SK-N-SH treated with all-trans-retinoic acid at 6 μM for 48 hours (cell line): ENCODE results near the gene UNC80.

Source experiments
- ATAC-seq: fragments of 200-7000 bp; cut with Tn5 transposase; 3 replicates; pipeline ENCODE4 v1.9.1; 2020; ENCODE audit warnings: mild to moderate bottlenecking, moderate library complexity
- ARNTL ChIP-seq: fragments of 450-650 bp; formaldehyde crosslinking; IDR thresholded peaks from 2 replicates; pipeline ENCODE4 v1.5.0; 2020; ENCODE audit warnings: low read depth, mild to moderate bottlenecking, moderate library complexity, borderline replicate concordance
- BACH2 ChIP-seq: fragments of 250-450 bp; sonication (Bioruptor Pico); IDR thresholded peaks from 2 replicates; pipeline ENCODE4 v1.9.0; 2021; ENCODE audit warnings: mild to moderate bottlenecking, borderline replicate concordance
- CSDC2 ChIP-seq: fragments of 250-450 bp; sonication (Bioruptor Pico); IDR thresholded peaks from 2 replicates; pipeline ENCODE4 v1.5.0; 2020; ENCODE audit warnings: mild to moderate bottlenecking, moderate library complexity
- ESRRG ChIP-seq: fragments of 250-450 bp; sonication (Bioruptor Pico); IDR thresholded peaks from 2 replicates; pipeline ENCODE4 v1.6.1; 2021; ENCODE audit warnings: mild to moderate bottlenecking
- ISL1 ChIP-seq: fragments of 250-450 bp; sonication (Bioruptor Pico); IDR thresholded peaks from 2 replicates; pipeline ENCODE4 v2.1.2; 2022; ENCODE audit warnings: mild to moderate bottlenecking, moderate library complexity
- OSR1 ChIP-seq: fragments of 250-450 bp; sonication (Bioruptor Pico); IDR thresholded peaks from 2 replicates; pipeline ENCODE4 v1.8.0; 2022; ENCODE audit warnings: moderate library complexity, mild to moderate bottlenecking, inconsistent platforms
- PPARA ChIP-seq: fragments of 250-450 bp; sonication (Bioruptor Pico); IDR thresholded peaks from 2 replicates; pipeline ENCODE4 v1.5.0; 2020; ENCODE audit warnings: mild to moderate bottlenecking, borderline replicate concordance
- RARB ChIP-seq: fragments of 250-450 bp; sonication (Bioruptor Pico); IDR thresholded peaks from 2 replicates; pipeline ENCODE4 v1.8.0; 2021; ENCODE audit warnings: mild to moderate bottlenecking, moderate library complexity
- SNAI2 ChIP-seq: fragments of 250-450 bp; sonication (Bioruptor Pico); IDR thresholded peaks from 2 replicates; pipeline ENCODE4 v1.5.0; 2020; ENCODE audit warnings: mild to moderate bottlenecking, moderate library complexity
- TCF4 ChIP-seq: fragments of 250-450 bp; sonication (Bioruptor Pico); IDR thresholded peaks from 2 replicates; pipeline ENCODE4 v1.8.0; 2021; ENCODE audit warnings: mild to moderate bottlenecking, moderate library complexity, borderline replicate concordance
- TOX ChIP-seq: fragments of 250-450 bp; sonication (Bioruptor Pico); IDR thresholded peaks from 2 replicates; pipeline ENCODE4 v1.8.0; 2021; ENCODE audit warnings: mild to moderate bottlenecking, moderate library complexity, borderline replicate concordance
- ZC3H10 ChIP-seq: fragments of 250-450 bp; sonication (Bioruptor Pico); IDR thresholded peaks from 2 replicates; pipeline ENCODE4 v1.5.1; 2021; ENCODE audit warnings: mild to moderate bottlenecking, moderate library complexity
- ZFP3 ChIP-seq: fragments of 250-450 bp; sonication (Bioruptor Pico); IDR thresholded peaks from 2 replicates; pipeline ENCODE4 v1.5.0; 2020; ENCODE audit warnings: mild to moderate bottlenecking, moderate library complexity
- ZFP30 ChIP-seq: fragments of 450-650 bp; formaldehyde crosslinking; IDR thresholded peaks from 2 replicates; pipeline ENCODE4 v1.5.0; 2022; ENCODE audit warnings: mild to moderate bottlenecking, moderate library complexity
- ZNF565 ChIP-seq: fragments of 450-650 bp; formaldehyde crosslinking; conservative IDR thresholded peaks from 2 replicates; pipeline ENCODE4 v1.5.0; 2020; ENCODE audit warnings: low read depth, mild to moderate bottlenecking, moderate library complexity
- ZNF70 ChIP-seq: fragments of 450-650 bp; formaldehyde crosslinking; IDR thresholded peaks from 2 replicates; pipeline ENCODE4 v1.5.0; 2020; ENCODE audit warnings: mild to moderate bottlenecking, moderate library complexity
- ZNF8 ChIP-seq: fragments of 450-650 bp; formaldehyde crosslinking; IDR thresholded peaks from 2 replicates; pipeline ENCODE4 v1.5.0; 2020; ENCODE audit warnings: mild to moderate bottlenecking, moderate library complexity
- TF ChIP-seq, protein P1 (sequence below): fragments of 250-450 bp; sonication (Bioruptor Pico); IDR thresholded peaks from 2 replicates; pipeline ENCODE4 v1.5.1; 2021; ENCODE audit warnings: mild to moderate bottlenecking, moderate library complexity
- TF ChIP-seq, protein P2 (sequence below): fragments of 250-450 bp; sonication (Bioruptor Pico); IDR thresholded peaks from 2 replicates; pipeline ENCODE4 v1.8.0; 2021; ENCODE audit warnings: low read depth, mild to moderate bottlenecking, moderate library complexity, borderline replicate concordance
- TF ChIP-seq, protein P3 (sequence below): fragments of 250-450 bp; sonication (Bioruptor Pico); IDR thresholded peaks from 2 replicates; pipeline ENCODE4 v1.5.1; 2020; ENCODE audit warnings: low read depth, mild to moderate bottlenecking, moderate library complexity
- TF ChIP-seq, protein P4 (sequence below): fragments of 250-450 bp; sonication (Bioruptor Pico); IDR thresholded peaks from 2 replicates; pipeline ENCODE4 v1.5.0; 2020; ENCODE audit warnings: mild to moderate bottlenecking, moderate library complexity
- TF ChIP-seq, protein P5 (sequence below): fragments of 250-450 bp; sonication (Bioruptor Pico); IDR thresholded peaks from 2 replicates; pipeline ENCODE4 v1.8.0; 2020; ENCODE audit warnings: mild to moderate bottlenecking, moderate library complexity, borderline replicate concordance

UNC80 gene

DNA sequence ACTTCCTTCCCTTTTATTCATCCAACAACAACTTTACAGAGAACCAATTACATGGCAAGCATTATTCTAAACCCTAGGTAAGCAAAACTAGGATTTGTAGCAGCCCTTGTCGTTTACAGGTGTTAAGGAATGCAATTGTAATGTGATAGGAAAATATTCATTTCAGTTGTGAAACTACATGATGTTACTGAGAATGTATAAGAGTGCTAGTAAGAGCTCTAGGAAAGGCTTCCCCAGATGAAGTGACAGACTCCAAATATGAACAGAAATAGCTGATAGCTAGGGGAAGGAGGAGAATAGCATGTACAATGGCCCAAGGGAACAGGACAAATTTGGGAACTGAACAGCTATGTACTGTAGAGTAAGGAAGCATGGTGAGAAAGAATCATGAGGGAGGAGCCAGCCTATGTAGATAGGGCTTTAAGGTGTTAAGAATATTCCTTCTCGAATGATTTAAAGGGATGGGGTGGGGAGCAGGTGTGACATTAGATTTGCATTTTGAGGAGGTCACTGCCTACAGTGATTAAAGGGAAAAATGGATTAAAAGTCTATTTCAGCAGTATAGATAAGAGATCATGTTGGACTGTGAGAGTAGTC is 262.6 kb downstream of the UNC80 start:
- peak; percentile 28; the same call in 2 of the 3 replicates for ATAC-seq
- TF ChIP-seq ISL1 (CRISPR knock-in tag) (no peak), RARB (no peak), PPARA (CRISPR knock-in tag) (no peak), TOX (CRISPR knock-in tag) (no peak), CSDC2 (no peak), TCF4 (no peak), BACH2 (CRISPR knock-in tag) (no peak), ZNF565 (CRISPR knock-in tag) (no peak), ZFP30 (CRISPR knock-in tag) (no peak), OSR1 (CRISPR knock-in tag) (no peak), ZNF70 (no peak), ZNF8 (CRISPR knock-in tag) (no peak), ARNTL (CRISPR knock-in tag) (no peak), SNAI2 (CRISPR knock-in tag) (no peak), ZFP3 (no peak), ZC3H10 (CRISPR knock-in tag) (no peak), ESRRG (CRISPR knock-in tag) (no peak)
- TF ChIP-seq, protein P1, sequence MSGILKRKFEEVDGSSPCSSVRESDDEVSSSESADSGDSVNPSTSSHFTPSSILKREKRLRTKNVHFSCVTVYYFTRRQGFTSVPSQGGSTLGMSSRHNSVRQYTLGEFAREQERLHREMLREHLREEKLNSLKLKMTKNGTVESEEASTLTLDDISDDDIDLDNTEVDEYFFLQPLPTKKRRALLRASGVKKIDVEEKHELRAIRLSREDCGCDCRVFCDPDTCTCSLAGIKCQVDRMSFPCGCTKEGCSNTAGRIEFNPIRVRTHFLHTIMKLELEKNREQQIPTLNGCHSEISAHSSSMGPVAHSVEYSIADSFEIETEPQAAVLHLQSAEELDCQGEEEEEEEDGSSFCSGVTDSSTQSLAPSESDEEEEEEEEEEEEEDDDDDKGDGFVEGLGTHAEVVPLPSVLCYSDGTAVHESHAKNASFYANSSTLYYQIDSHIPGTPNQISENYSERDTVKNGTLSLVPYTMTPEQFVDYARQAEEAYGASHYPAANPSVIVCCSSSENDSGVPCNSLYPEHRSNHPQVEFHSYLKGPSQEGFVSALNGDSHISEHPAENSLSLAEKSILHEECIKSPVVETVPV (CRISPR knock-in tag): no peak
- TF ChIP-seq, protein P2, sequence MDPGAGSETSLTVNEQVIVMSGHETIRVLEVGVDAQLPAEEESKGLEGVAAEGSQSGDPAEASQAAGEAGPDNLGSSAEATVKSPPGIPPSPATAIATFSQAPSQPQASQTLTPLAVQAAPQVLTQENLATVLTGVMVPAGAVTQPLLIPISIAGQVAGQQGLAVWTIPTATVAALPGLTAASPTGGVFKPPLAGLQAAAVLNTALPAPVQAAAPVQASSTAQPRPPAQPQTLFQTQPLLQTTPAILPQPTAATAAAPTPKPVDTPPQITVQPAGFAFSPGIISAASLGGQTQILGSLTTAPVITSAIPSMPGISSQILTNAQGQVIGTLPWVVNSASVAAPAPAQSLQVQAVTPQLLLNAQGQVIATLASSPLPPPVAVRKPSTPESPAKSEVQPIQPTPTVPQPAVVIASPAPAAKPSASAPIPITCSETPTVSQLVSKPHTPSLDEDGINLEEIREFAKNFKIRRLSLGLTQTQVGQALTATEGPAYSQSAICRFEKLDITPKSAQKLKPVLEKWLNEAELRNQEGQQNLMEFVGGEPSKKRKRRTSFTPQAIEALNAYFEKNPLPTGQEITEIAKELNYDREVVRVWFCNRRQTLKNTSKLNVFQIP (CRISPR knock-in tag): no peak
- TF ChIP-seq, protein P3, sequence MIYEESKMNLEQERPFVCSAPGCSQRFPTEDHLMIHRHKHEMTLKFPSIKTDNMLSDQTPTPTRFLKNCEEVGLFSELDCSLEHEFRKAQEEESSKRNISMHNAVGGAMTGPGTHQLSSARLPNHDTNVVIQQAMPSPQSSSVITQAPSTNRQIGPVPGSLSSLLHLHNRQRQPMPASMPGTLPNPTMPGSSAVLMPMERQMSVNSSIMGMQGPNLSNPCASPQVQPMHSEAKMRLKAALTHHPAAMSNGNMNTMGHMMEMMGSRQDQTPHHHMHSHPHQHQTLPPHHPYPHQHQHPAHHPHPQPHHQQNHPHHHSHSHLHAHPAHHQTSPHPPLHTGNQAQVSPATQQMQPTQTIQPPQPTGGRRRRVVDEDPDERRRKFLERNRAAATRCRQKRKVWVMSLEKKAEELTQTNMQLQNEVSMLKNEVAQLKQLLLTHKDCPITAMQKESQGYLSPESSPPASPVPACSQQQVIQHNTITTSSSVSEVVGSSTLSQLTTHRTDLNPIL (CRISPR knock-in tag): no peak

DNA sequence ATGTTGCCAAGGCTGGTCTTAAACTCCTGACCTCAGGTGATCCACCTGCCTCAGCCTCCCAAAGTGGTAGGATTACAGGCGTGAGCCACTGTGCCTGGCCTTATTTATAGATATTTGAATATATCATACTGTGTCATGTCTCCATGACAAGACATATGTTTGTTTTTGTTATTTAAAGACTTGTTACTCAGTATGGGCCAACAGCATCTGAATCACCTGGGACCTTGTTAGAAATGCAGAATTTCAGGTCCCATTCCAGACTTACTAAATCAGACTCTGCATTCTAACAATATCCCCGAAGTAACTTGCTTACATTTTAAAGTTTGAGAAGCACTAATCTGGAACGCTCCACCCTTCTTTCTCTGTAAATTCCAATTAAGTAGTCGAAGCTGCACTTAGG is 264.0 kb downstream of the UNC80 start:
- no peak for ATAC-seq
- TF ChIP-seq TCF4 (no peak), TOX (CRISPR knock-in tag) (no peak), CSDC2 (no peak), ZFP30 (CRISPR knock-in tag) (no peak), ZNF565 (CRISPR knock-in tag) (no peak), ZNF70 (no peak), ISL1 (CRISPR knock-in tag) (no peak), BACH2 (CRISPR knock-in tag) (no peak), RARB (no peak), SNAI2 (CRISPR knock-in tag) (no peak), PPARA (CRISPR knock-in tag) (no peak), ESRRG (CRISPR knock-in tag) (no peak), ZNF8 (CRISPR knock-in tag) (no peak), ARNTL (CRISPR knock-in tag) (no peak)
- TF ChIP-seq, protein P4, sequence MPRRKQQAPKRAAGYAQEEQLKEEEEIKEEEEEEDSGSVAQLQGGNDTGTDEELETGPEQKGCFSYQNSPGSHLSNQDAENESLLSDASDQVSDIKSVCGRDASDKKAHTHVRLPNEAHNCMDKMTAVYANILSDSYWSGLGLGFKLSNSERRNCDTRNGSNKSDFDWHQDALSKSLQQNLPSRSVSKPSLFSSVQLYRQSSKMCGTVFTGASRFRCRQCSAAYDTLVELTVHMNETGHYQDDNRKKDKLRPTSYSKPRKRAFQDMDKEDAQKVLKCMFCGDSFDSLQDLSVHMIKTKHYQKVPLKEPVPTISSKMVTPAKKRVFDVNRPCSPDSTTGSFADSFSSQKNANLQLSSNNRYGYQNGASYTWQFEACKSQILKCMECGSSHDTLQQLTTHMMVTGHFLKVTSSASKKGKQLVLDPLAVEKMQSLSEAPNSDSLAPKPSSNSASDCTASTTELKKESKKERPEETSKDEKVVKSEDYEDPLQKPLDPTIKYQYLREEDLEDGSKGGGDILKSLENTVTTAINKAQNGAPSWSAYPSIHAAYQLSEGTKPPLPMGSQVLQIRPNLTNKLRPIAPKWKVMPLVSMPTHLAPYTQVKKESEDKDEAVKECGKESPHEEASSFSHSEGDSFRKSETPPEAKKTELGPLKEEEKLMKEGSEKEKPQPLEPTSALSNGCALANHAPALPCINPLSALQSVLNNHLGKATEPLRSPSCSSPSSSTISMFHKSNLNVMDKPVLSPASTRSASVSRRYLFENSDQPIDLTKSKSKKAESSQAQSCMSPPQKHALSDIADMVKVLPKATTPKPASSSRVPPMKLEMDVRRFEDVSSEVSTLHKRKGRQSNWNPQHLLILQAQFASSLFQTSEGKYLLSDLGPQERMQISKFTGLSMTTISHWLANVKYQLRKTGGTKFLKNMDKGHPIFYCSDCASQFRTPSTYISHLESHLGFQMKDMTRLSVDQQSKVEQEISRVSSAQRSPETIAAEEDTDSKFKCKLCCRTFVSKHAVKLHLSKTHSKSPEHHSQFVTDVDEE (CRISPR knock-in tag): no peak
- TF ChIP-seq, protein P2 (CRISPR knock-in tag): no peak
- TF ChIP-seq, protein P3 (CRISPR knock-in tag): no peak
- TF ChIP-seq, protein P5, sequence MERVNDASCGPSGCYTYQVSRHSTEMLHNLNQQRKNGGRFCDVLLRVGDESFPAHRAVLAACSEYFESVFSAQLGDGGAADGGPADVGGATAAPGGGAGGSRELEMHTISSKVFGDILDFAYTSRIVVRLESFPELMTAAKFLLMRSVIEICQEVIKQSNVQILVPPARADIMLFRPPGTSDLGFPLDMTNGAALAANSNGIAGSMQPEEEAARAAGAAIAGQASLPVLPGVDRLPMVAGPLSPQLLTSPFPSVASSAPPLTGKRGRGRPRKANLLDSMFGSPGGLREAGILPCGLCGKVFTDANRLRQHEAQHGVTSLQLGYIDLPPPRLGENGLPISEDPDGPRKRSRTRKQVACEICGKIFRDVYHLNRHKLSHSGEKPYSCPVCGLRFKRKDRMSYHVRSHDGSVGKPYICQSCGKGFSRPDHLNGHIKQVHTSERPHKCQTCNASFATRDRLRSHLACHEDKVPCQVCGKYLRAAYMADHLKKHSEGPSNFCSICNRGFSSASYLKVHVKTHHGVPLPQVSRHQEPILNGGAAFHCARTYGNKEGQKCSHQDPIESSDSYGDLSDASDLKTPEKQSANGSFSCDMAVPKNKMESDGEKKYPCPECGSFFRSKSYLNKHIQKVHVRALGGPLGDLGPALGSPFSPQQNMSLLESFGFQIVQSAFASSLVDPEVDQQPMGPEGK (CRISPR knock-in tag): no peak
- TF ChIP-seq, protein P1 (CRISPR knock-in tag): no peak
